Transverse colon (tissue), 4 donors: Measurements from ENCODE around the gene RDH12.
A peak's percentile ranks its signal among the peaks of the same experiment; 100 is the strongest.

Experiments used
- CTCF ChIP-seq, 5 experiments: fragments of 200-600 bp in 3 of 5; fragments of 450-650 bp in 2 of 5; sonication (generic) in 3 of 5; IDR thresholded peaks; 1 replicate in 2 of 5; 2 replicates in 3 of 5; pipeline ENCODE4 v1.5.1; 2016 to 2017; ENCODE audit warnings: antibody characterized with exemption in 5 of 5, inconsistent platforms in 3 of 5, mild to moderate bottlenecking in 2 of 5, moderate library complexity in 1 of 5
- EP300 ChIP-seq: sonication (generic); formaldehyde crosslinking; IDR thresholded peaks from one replicate; pipeline ENCODE4 v1.6.1; 2017; ENCODE audit warnings: antibody characterized with exemption, low read depth
- POLR2A ChIP-seq: fragments of 450-650 bp; IDR thresholded peaks from one replicate; pipeline ENCODE4 v1.6.1; 2016; ENCODE audit warnings: antibody characterized with exemption, mild to moderate bottlenecking, moderate library complexity
- POLR2AphosphoS5 ChIP-seq, 3 donors: sonication (generic); formaldehyde crosslinking; IDR thresholded peaks; one replicate each; pipeline ENCODE4 v1.6.1; 2016; ENCODE audit warnings: antibody characterized with exemption in 3 of 3

GRCh38 chr14:67674139-67674479 is 27.6 kb upstream of the RDH12 start:
- TF ChIP-seq CTCF (IDR thresholded peaks at IDR 0.05): peak in 2 of 5 experiments; percentile 21 to 24
- TF ChIP-seq POLR2A: no peak
- no peak for TF ChIP-seq POLR2AphosphoS5 (IDR thresholded peaks at IDR 0.05)
- TF ChIP-seq EP300: no peak
